ENCODE results near the gene EPHB2.

EPHB2 gene

DNA sequence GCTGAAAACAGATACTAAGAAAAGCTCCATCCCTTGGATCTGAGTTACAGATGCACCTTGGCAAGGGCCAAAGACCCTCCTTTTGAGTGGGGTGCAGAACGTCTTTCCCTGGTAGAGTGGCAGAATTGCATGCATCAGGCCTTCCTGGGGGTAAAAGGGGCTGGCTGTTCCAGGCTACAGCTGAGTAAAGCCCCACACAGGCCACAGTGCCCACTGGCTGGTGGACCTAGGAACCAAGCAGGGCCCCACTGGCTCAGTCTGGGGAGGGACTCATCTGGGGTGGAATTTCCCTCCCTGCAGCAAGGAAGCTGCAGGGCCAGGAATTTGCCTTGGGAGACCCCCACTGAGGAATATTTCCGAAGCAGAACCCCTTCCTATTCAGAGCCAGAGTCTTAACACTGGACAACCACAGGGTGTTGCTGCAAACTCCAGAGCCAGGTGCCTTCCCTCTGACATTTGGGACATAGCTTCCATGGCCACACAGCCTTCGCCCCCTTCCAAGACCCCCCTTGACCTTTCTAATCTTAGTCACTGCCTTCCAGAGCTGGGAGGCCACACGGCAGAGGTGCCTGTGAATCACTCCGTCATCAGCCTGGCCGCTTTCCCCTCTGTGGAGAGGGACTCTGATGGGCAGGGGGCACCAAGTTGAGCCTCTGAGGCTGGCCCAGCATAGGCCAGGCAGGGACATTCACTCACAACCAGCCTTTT is 209.5 kb downstream of the EPHB2 start:
- ATAC-seq (ENCODE audit: low read depth) (no peak), DNase-seq (ENCODE audit: low spot score) (no peak)
- H3K4me3 ChIP-seq (ENCODE audit: severe bottlenecking), result no peak overlapping the region
- no peak overlapping the region for H3K27ac ChIP-seq (ENCODE audit: poor library complexity, severe bottlenecking)
- TF ChIP-seq, protein P1, sequence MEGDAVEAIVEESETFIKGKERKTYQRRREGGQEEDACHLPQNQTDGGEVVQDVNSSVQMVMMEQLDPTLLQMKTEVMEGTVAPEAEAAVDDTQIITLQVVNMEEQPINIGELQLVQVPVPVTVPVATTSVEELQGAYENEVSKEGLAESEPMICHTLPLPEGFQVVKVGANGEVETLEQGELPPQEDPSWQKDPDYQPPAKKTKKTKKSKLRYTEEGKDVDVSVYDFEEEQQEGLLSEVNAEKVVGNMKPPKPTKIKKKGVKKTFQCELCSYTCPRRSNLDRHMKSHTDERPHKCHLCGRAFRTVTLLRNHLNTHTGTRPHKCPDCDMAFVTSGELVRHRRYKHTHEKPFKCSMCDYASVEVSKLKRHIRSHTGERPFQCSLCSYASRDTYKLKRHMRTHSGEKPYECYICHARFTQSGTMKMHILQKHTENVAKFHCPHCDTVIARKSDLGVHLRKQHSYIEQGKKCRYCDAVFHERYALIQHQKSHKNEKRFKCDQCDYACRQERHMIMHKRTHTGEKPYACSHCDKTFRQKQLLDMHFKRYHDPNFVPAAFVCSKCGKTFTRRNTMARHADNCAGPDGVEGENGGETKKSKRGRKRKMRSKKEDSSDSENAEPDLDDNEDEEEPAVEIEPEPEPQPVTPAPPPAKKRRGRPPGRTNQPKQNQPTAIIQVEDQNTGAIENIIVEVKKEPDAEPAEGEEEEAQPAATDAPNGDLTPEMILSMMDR (IDR thresholded peaks at IDR 0.05; ENCODE audit: poor library complexity, severe bottlenecking), result no peak
- H3K4me1 ChIP-seq (ENCODE audit: insufficient read depth, poor library complexity, severe bottlenecking), result no peaks in the 10 kb centered on the region
- no peaks in the 10 kb centered on the region for H3K27me3 ChIP-seq (ENCODE audit: insufficient read depth, poor library complexity, severe bottlenecking)
- H3K36me3 ChIP-seq (ENCODE audit: low read depth), result no peaks in the 10 kb centered on the region
- no peaks in the 10 kb centered on the region for H3K9me3 ChIP-seq (ENCODE audit: severe bottlenecking)

DNA sequence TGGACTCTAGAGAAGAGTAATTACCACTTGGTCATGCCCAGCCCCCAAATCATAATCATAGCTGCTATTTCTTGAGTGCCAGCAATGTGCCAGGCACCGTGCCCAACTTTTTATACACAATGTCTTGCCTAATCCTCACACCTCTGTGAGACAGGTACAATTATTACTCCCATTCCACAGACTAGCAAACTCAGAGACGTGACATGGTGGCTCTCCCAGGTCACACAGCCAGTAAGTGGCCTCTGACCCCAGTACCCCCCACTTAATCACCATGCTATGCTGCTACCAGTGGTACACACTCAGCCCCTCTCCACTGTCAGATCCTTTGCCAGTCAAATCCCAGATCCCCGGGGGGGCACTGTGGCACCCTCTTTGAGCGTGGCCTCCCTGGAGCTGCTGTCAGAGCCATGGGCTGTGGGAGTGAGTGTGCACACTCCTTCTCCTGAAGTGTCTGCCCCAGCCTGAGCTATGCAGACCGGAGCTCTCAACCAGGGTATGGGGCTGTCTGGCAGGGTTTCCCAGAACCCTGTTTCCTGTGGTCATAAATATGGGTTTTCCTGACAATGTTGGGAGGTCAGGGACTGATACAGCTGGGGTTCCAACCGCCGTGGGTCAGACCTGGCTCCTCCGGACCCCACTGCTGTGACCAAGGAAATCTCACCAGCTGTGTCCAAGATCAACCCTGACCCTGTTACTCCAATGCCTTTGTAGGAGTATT is 210.3 kb downstream of the EPHB2 start:
- Histone ChIP-seq H3K9me3 (ENCODE audit: severe bottlenecking) (no peaks in the 10 kb centered on the region), H3K27ac (ENCODE audit: poor library complexity, severe bottlenecking) (no peak overlapping the region), H3K4me3 (ENCODE audit: severe bottlenecking) (no peak overlapping the region), H3K27me3 (ENCODE audit: insufficient read depth, poor library complexity, severe bottlenecking) (no peaks in the 10 kb centered on the region), H3K4me1 (ENCODE audit: insufficient read depth, poor library complexity, severe bottlenecking) (no peaks in the 10 kb centered on the region), H3K36me3 (ENCODE audit: low read depth) (no peaks in the 10 kb centered on the region)
- no peak for DNase-seq (ENCODE audit: low spot score)
- TF ChIP-seq, protein P1 (IDR thresholded peaks at IDR 0.05; ENCODE audit: poor library complexity, severe bottlenecking), result no peak
- no peak for ATAC-seq (ENCODE audit: low read depth)

DNA sequence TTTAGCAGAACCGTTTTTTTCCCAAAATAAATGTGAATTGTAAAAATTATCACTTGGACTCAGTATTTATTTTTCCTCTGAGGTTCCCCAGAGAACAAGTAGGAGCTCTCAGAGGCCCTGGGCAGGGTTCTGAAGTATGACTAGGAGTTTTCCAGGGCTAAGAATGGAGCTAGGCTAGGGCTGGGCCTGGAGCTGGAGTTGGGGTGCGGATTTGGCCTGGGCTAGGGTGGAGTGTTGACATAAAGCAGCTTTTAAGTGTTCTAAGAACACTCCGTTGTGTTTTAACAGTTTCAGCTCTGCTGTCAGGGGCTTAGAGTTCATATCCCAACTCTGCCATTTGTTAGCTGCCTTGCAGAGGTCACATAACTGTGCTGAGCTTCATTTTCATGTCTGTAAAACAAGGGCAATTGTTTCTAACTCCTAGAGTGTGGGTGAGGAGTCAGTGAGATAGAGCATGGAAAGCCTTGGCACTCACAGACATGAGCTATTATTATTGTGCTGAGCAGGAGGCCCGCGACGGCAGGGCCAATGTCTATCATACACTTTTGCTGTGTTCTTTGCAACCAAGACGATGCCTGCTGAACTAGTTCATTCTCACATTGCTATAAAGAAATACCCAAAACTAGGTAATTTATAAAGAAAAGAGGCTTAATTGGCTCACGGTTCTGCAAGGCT is 210.9 kb downstream of the EPHB2 start:
- DNase-seq (ENCODE audit: low spot score) (no peak), ATAC-seq (ENCODE audit: low read depth) (no peak)
- no peaks in the 10 kb centered on the region for H3K36me3 ChIP-seq (ENCODE audit: low read depth)
- H3K27ac ChIP-seq (ENCODE audit: poor library complexity, severe bottlenecking), result no peak overlapping the region
- H3K4me1 ChIP-seq (ENCODE audit: insufficient read depth, poor library complexity, severe bottlenecking), result no peaks in the 10 kb centered on the region
- H3K9me3 ChIP-seq (ENCODE audit: severe bottlenecking), result no peaks in the 10 kb centered on the region
- H3K27me3 ChIP-seq (ENCODE audit: insufficient read depth, poor library complexity, severe bottlenecking), result no peaks in the 10 kb centered on the region
- TF ChIP-seq, protein P1 (IDR thresholded peaks at IDR 0.05; ENCODE audit: poor library complexity, severe bottlenecking), result no peak
- H3K4me3 ChIP-seq (ENCODE audit: severe bottlenecking), result no peak overlapping the region

DNA sequence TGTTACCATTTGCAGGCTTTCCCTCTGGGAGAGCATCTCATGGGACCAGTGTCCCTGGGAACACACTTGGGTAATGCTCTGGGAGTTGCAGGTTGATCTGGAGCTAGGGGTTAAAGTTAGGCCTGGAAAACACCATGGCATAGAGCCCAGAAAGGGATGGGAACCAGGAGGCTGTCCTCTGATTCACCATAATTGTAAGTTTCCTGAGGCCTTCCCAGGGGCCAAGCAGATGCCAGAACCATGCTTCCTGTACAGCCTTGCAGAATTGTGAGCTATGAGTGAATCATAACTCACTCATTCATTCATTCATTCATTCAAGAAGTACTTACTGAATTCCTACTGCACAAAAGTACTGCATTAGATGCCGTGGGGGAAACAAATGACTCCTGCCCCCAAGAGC is 212.0 kb downstream of the EPHB2 start:
- no peak overlapping the region for H3K4me3 ChIP-seq (ENCODE audit: severe bottlenecking)
- no peak for DNase-seq (ENCODE audit: low spot score)
- no peak for ATAC-seq (ENCODE audit: low read depth)

More for the DNA sequence above, 212.0 kb downstream of the EPHB2 start:
- no peaks in the 10 kb centered on the region for H3K9me3 ChIP-seq (ENCODE audit: severe bottlenecking)
- no peak overlapping the region for H3K27ac ChIP-seq (ENCODE audit: poor library complexity, severe bottlenecking)
- H3K4me1 ChIP-seq (ENCODE audit: insufficient read depth, poor library complexity, severe bottlenecking), result no peaks in the 10 kb centered on the region
- H3K27me3 ChIP-seq (ENCODE audit: insufficient read depth, poor library complexity, severe bottlenecking), result no peaks in the 10 kb centered on the region
- TF ChIP-seq, protein P1 (IDR thresholded peaks at IDR 0.05; ENCODE audit: poor library complexity, severe bottlenecking), result no peak
- H3K36me3 ChIP-seq (ENCODE audit: low read depth), result no peaks in the 10 kb centered on the region
